NCI-H2196 (cell line): ENCODE measurements around the gene LTBP1.

Source experiments
- DNase-seq: peaks from one replicate; lab custom pipeline; 2025; ENCODE audit not compliant: unreplicated experiment; lab: John Stamatoyannopoulos, UW

LTBP1 gene

GRCh38 chr2:33186937-33187336 lies 240.2 kb downstream of the LTBP1 start:
- DNase-seq: no peak

- DNase-seq: no peak
Observed at GRCh38 chr2:33188799-33189198, 242.0 kb downstream of the LTBP1 start.

GRCh38 chr2:33190393-33190937 lies 243.7 kb downstream of the LTBP1 start:
- DNase-seq: no peak

GRCh38 chr2:33195891-33196290 lies 249.1 kb downstream of the LTBP1 start:
- DNase-seq: no peak

- no peak for DNase-seq
Observed at GRCh38 chr2:33196700-33197099, 249.9 kb downstream of the LTBP1 start.

- no peak for DNase-seq
Observed at GRCh38 chr2:33197198-33197938, 250.6 kb downstream of the LTBP1 start.

GRCh38 chr2:33202641-33203522 lies 256.1 kb downstream of the LTBP1 start:
- DNase-seq: no peak

- DNase-seq: no peak
Observed at GRCh38 chr2:33204945-33205344, 258.2 kb downstream of the LTBP1 start.

GRCh38 chr2:33205693-33206434 lies 259.1 kb downstream of the LTBP1 start:
- no peak for DNase-seq

GRCh38 chr2:33207151-33207740 lies 260.5 kb downstream of the LTBP1 start:
- no peak for DNase-seq

- no peak for DNase-seq
Observed at GRCh38 chr2:33208400-33208799, 261.6 kb downstream of the LTBP1 start.

GRCh38 chr2:33209976-33210375 lies 263.2 kb downstream of the LTBP1 start:
- no peak for DNase-seq

GRCh38 chr2:33210626-33211025 lies 263.9 kb downstream of the LTBP1 start:
- no peak for DNase-seq

- DNase-seq: no peak
Observed at GRCh38 chr2:33212151-33212550, 265.4 kb downstream of the LTBP1 start.

GRCh38 chr2:33213244-33213643 lies 266.5 kb downstream of the LTBP1 start:
- DNase-seq: no peak

GRCh38 chr2:33213648-33214047 lies 266.9 kb downstream of the LTBP1 start:
- no peak for DNase-seq

GRCh38 chr2:33214436-33214835 lies 267.7 kb downstream of the LTBP1 start:
- no peak for DNase-seq

- no peak for DNase-seq
Observed at GRCh38 chr2:33214857-33215256, 268.1 kb downstream of the LTBP1 start.

- no peak for DNase-seq
Observed at GRCh38 chr2:33215299-33215698, 268.5 kb downstream of the LTBP1 start.

- DNase-seq: no peak
Observed at GRCh38 chr2:33215983-33216382, 269.2 kb downstream of the LTBP1 start.
